ENCODE measurements around the gene B4GALT3. TPM values are rescaled to one million over a fixed set of nuclear protein-coding genes. Genes with fewer than 3 reads are reported as not detected.

Gene B4GALT3
- polyA plus RNA-seq, 3 donors from 2014 or later = 38.7 to 68.0 (median 49.6) TPM

DNA sequence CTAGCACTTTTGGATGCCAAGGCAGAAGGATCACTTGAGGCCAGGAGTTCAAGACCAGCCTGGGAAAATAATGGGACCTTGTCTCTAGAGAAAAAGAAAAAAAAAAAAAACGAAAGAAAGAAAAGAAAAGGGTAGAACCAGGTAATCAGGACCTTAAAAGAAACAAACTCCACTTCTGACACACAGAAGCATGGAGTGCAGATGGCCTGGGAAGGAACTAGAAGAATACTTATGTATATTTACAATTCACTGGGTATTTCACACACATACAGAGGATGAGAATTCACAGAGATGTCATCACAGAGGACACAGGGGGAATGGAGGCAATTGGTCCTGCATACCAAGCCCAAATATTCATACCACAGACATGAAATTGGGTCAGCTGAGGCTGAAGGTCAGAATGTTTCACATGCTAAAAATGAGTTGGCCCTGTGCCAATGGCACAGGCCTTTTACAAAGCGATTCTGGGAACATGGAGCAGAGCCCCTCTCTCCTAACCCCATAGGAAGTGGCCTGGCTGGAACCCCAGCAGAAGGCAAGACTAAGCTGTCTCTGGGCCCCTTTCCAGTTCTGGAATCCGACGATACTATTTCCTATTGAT, 4.4 kb downstream of the B4GALT3 start:
- H3K27ac Mint-ChIP-seq = peak overlapping the region in 3 of 6 donors; percentile 9 to 59 (median 25)
- H3K4me1 Mint-ChIP-seq = peaks cover 40 to 51% of the 10 kb centered on the region in 2 donors
- H3K4me3 Mint-ChIP-seq = no peak overlapping the region
- DNase-seq = no peak
- peaks cover 0 to 1% (median 0%) of the 10 kb centered on the region in 3 donors for H3K27me3 Mint-ChIP-seq (ENCODE audit: low read depth in 3 of 3)
- H3K36me3 Mint-ChIP-seq = peaks cover 15 to 41% (median 23%) of the 10 kb centered on the region in 3 donors
- H3K9me3 Mint-ChIP-seq = no peaks in the 10 kb centered on the region

DNA sequence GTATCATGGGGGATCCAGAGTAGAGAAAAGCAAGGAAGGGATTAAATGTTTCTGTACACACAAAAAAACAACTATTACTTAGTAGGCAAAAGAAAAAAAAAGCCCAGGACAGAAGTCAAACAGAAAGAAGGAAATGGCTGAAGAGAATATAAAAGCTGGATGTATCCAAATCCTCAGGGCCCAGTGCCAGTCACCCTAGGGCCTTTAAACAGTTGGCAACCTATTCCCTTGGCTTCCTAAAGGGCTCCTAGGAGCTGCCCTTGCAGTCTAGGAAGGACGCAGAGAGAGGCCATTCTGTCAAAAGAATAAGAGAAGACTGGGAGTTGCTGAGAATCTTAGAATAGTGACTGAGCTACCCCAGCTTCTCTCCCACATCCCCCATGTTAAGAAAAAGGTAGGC, 5.0 kb downstream of the B4GALT3 start:
- Mint-ChIP-seq H3K27me3 (ENCODE audit: low read depth in 3 of 3) (peaks cover 0 to 1% (median 0%) of the 10 kb centered on the region in 3 donors), H3K4me1 (peaks cover 40 to 51% of the 10 kb centered on the region in 2 donors), H3K36me3 (peaks cover 15 to 41% (median 23%) of the 10 kb centered on the region in 3 donors), H3K9me3 (no peaks in the 10 kb centered on the region), H3K4me3 (no peak overlapping the region), H3K27ac (peak overlapping the region in 4 of 6 donors; percentile 8 to 64 (median 34))
- DNase-seq = no peak

GRCh38 chr1:161171696-161172095, 5.6 kb downstream of the B4GALT3 start:
- Mint-ChIP-seq H3K4me1 (peaks cover 40 to 51% of the 10 kb centered on the region in 2 donors), H3K27me3 (ENCODE audit: low read depth in 3 of 3) (peaks cover 0 to 1% (median 0%) of the 10 kb centered on the region in 3 donors), H3K9me3 (no peaks in the 10 kb centered on the region), H3K27ac (peak overlapping the region in 2 of 6 donors; percentile 53 to 71), H3K36me3 (peaks cover 15 to 41% (median 23%) of the 10 kb centered on the region in 3 donors), H3K4me3 (no peak overlapping the region)
- no peak for DNase-seq

GRCh38 chr1:161171191-161171590, 6.1 kb downstream of the B4GALT3 start:
- Mint-ChIP-seq H3K27me3 (ENCODE audit: low read depth in 3 of 3) (peaks cover 0 to 4% (median 4%) of the 10 kb centered on the region in 3 donors), H3K36me3 (peaks cover 15 to 41% (median 23%) of the 10 kb centered on the region in 3 donors), H3K9me3 (no peaks in the 10 kb centered on the region), H3K4me3 (no peak overlapping the region), H3K27ac (peak overlapping the region in 3 of 6 donors; percentile 48 to 66 (median 66)), H3K4me1 (peaks cover 40 to 51% of the 10 kb centered on the region in 2 donors)
- no peak for DNase-seq

GRCh38 chr1:161168906-161169305, 8.4 kb downstream of the B4GALT3 start:
- H3K36me3 Mint-ChIP-seq = peaks cover 10 to 38% (median 20%) of the 10 kb centered on the region in 3 donors
- no peaks in the 10 kb centered on the region for H3K9me3 Mint-ChIP-seq
- H3K27me3 Mint-ChIP-seq (ENCODE audit: low read depth in 3 of 3) = peaks cover 0 to 11% (median 7%) of the 10 kb centered on the region in 3 donors
- H3K27ac Mint-ChIP-seq = peak overlapping the region in 1 of 6 donors; percentile 43
- no peak for DNase-seq
- H3K4me3 Mint-ChIP-seq = peak overlapping the region in 1 of 5 donors; percentile 41
- H3K4me1 Mint-ChIP-seq = peaks cover 40 to 51% of the 10 kb centered on the region in 2 donors

GRCh38 chr1:161166669-161167548, 10.4 kb downstream of the B4GALT3 start:
- DNase-seq = no peak
- H3K36me3 Mint-ChIP-seq = peaks cover 7 to 27% (median 9%) of the 10 kb centered on the region in 3 donors
- peaks cover 48 to 57% of the 10 kb centered on the region in 2 donors for H3K4me1 Mint-ChIP-seq
- H3K9me3 Mint-ChIP-seq = no peaks in the 10 kb centered on the region
- peak overlapping the region; percentile 89 to 96 (median 93) for H3K4me3 Mint-ChIP-seq
- peaks cover 0 to 12% (median 9%) of the 10 kb centered on the region in 3 donors for H3K27me3 Mint-ChIP-seq (ENCODE audit: low read depth in 3 of 3)
- peak overlapping the region; percentile 95 to 99 (median 98) for H3K27ac Mint-ChIP-seq

DNA sequence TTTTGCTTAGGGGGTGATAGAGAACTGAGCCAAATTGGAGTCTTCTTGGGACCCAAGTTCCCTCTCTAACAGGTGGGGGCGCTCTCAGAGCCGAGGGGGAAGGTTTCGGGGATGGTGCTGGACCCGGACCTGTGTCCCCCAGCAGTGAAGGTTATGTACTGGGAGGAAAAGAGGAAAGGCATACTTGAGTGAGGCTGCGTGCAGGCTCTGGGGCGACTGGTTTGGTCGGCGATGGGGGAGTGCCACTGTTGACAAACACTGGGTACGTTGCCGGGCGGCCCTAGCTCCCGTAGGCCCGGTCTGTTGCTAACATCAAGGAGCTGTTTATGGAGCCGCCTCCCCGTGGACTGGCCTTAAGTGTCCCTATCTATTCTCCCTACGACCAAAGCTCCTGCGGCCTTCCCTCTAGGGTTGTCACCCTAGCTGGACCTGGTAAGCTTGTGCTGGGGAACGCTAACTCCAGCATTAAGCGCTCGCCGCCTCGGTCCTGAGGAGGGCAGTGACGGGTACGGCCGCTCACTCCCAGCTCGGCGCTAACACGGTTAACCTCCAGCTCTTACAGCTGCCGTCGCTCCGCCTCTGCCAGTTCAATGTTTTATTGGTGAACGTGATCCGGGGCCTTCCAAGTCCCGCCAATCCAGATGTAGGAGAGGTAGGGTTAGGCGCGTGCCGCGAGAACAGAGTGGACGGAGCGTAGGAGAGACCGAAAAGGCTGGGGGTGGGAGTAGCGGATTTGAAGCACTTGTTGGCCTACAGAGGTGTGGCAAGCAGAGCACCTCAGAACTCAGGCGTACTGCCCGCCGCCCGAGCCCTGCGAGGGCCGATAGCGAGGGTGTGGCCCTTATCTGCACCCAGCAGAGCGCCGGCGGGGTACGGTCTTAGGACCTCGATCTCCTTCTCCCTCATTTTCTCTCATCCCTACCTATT, 11.3 kb downstream of the B4GALT3 start, which contains the start of gene PPOX:
Gene PPOX (plus strand): TSS at position 685 of the 927 bp plus-strand sequence. CDS start 422 bp downstream, outside the sequence.
- Mint-ChIP-seq H3K9me3 (no peaks in the 10 kb centered on the region), H3K27me3 (ENCODE audit: low read depth in 3 of 3) (peaks cover 0 to 12% (median 8%) of the 10 kb centered on the region in 3 donors), H3K27ac (peak within 1 kb of the TSS; percentile 95 to 99 (median 98)), H3K4me3 (peak within 1 kb of the TSS; percentile 89 to 96 (median 93)), H3K36me3 (peaks cover 2 to 18% (median 4%) of the 10 kb centered on the region in 3 donors), H3K4me1 (peaks cover 49 to 66% of the 10 kb centered on the region in 2 donors)
- DNase-seq = peak; percentile 94 to 95 (median 94)

DNA sequence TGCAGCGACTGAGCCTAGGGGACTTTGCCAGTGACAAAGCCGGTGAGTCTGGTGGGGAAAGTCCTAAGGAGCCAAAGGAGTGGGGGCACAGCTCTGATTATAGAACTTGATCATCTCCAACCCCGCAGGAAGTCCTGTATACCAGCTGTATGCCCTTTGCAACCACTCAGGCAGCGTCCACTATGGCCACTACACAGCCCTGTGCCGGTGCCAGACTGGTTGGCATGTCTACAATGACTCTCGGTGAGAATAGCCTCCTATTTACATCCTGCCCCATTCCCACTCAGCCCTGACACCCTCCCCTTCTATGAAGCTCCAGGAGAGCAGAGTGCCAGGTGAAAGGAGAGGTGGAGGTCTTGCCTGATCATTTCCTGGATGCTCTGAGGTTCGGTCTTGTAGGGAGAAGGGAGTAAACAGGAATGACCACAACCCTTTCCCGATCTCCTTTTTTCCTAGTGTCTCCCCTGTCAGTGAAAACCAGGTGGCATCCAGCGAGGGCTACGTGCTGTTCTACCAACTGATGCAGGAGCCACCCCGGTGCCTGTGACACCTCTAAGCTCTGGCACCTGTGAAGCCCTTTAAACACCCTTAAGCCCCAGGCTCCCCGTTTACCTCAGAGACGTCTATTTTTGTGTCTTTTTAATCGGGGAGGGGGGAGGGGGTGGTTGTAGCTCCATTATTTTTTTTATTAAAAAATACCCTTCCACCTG, 12.3 kb downstream of the B4GALT3 start:
- peaks cover 0 to 15% (median 0%) of the 10 kb centered on the region in 3 donors for H3K36me3 Mint-ChIP-seq
- H3K9me3 Mint-ChIP-seq = no peaks in the 10 kb centered on the region
- no peak for DNase-seq
- peaks cover 58 to 74% of the 10 kb centered on the region in 2 donors for H3K4me1 Mint-ChIP-seq
- H3K27ac Mint-ChIP-seq = peak overlapping the region; percentile 95 to 99 (median 98)
- H3K4me3 Mint-ChIP-seq = peak overlapping the region; percentile 7 to 89 (median 61)
- H3K27me3 Mint-ChIP-seq (ENCODE audit: low read depth in 3 of 3) = peaks cover 0 to 12% (median 8%) of the 10 kb centered on the region in 3 donors

DNA sequence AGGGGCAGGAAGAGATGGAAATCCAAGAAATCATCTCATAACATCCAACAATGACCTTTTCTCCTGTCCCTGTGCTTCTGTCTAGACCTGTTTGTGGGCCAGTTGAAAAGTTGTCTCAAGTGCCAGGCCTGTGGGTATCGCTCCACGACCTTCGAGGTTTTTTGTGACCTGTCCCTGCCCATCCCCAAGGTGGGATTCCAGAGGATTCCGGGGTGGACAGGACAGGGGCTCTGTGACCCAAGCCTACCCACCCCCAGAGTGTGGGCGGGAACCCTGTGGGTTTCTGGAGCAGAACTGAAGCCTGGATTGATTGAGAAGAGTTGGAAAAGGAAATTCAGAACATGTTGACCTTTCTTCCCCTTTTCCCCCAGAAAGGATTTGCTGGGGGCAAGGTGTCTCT, 13.5 kb downstream of the B4GALT3 start:
- DNase-seq = no peak
- Mint-ChIP-seq H3K27ac (peak overlapping the region; percentile 95 to 99 (median 98)), H3K9me3 (no peaks in the 10 kb centered on the region), H3K27me3 (ENCODE audit: low read depth in 3 of 3) (peaks cover 3 to 12% (median 10%) of the 10 kb centered on the region in 3 donors), H3K4me3 (peak overlapping the region in 2 of 5 donors; percentile 10 to 18), H3K36me3 (peaks cover 0 to 11% (median 0%) of the 10 kb centered on the region in 3 donors), H3K4me1 (peaks cover 67 to 85% of the 10 kb centered on the region in 2 donors)

GRCh38 chr1:161162806-161163205, 14.5 kb downstream of the B4GALT3 start:
- H3K27me3 Mint-ChIP-seq (ENCODE audit: low read depth in 3 of 3) = peaks cover 3 to 12% (median 11%) of the 10 kb centered on the region in 3 donors
- no peak for DNase-seq
- peaks cover 0 to 14% (median 0%) of the 10 kb centered on the region in 3 donors for H3K36me3 Mint-ChIP-seq
- peak overlapping the region in 5 of 6 donors; percentile 48 to 95 (median 62) for H3K27ac Mint-ChIP-seq
- no peaks in the 10 kb centered on the region for H3K9me3 Mint-ChIP-seq
- peak overlapping the region in 2 of 5 donors; percentile 5 to 33 for H3K4me3 Mint-ChIP-seq
- peaks cover 67 to 88% of the 10 kb centered on the region in 2 donors for H3K4me1 Mint-ChIP-seq

DNA sequence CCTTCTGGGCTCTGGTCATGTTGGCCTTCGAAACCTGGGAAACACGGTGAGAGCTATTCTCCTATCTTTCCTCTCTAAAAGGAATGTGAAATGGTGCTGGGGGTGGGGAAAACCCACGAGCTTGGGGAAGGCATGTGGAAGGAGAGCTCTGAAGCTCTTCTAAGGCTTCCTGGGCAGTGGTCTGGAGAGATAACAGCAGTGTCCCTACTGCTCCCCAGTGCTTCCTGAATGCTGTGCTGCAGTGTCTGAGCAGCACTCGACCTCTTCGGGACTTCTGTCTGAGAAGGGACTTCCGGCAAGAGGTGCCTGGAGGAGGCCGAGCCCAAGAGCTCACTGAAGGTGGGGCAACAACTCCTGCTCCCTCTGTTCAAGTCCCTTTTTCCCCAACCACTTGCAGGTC, 15.3 kb downstream of the B4GALT3 start:
- Mint-ChIP-seq H3K4me3 (peak overlapping the region in 2 of 5 donors; percentile 9 to 57), H3K27me3 (ENCODE audit: low read depth in 3 of 3) (peaks cover 3 to 12% (median 11%) of the 10 kb centered on the region in 3 donors), H3K27ac (peak overlapping the region in 3 of 6 donors; percentile 18 to 53 (median 47)), H3K36me3 (peaks cover 0 to 21% (median 6%) of the 10 kb centered on the region in 3 donors), H3K9me3 (no peaks in the 10 kb centered on the region), H3K4me1 (peaks cover 59 to 85% of the 10 kb centered on the region in 2 donors)
- DNase-seq = no peak

DNA sequence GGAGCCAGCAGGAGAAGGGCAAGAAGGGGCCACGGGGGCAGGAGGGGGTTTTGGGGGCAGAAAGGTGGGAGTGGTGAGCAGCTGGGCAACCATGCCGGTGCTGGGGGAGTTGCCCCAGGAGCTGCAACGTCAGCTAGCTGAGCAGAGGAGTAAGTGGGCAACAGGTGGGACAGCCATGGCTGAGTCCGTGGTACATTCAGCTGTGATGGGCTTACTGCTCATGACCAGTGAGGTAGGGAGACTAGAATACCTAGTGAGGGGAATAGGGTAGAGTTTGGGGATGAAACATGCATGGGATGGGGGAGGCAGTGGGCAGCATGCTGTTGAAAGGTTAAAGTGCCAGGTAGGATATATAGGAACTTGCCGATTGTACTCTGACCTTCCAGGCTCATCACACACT, 15.7 kb downstream of the B4GALT3 start:
- Mint-ChIP-seq H3K27ac (peak overlapping the region in 3 of 6 donors; percentile 18 to 53 (median 47)), H3K9me3 (no peaks in the 10 kb centered on the region), H3K36me3 (peaks cover 0 to 24% (median 10%) of the 10 kb centered on the region in 3 donors), H3K4me1 (peaks cover 55 to 81% of the 10 kb centered on the region in 2 donors), H3K4me3 (peak overlapping the region in 2 of 5 donors; percentile 57 to 76), H3K27me3 (ENCODE audit: low read depth in 3 of 3) (peaks cover 3 to 12% (median 11%) of the 10 kb centered on the region in 3 donors)
- DNase-seq = no peak

All from immature natural killer cell (primary cell).